Liver (tissue), 9 donors: ENCODE data around the gene NKIRAS1. TPM values are rescaled to one million over a fixed set of nuclear protein-coding genes. Genes with fewer than 3 reads are reported as not detected.
"Not testable (repeated sequence)": the region's sequence is repeated elsewhere in the genome, so short reads cannot be mapped to it uniquely, and the experiment has no call there.

Source experiments
- DNase-seq: peaks from one replicate; pipeline ENCODE4 v3.0.0-alpha.2; 2017; ENCODE audit warnings: low spot score
- H3K27ac ChIP-seq, 2 donors: one replicate each; pipeline ENCODE4 v1.7.0; 2013; ENCODE audit warnings: inconsistent platforms in 2 of 2, low read length in 2 of 2, control low read depth in 1 of 2, low read depth in 1 of 2, mild to moderate bottlenecking in 1 of 2
- H3K27me3 ChIP-seq, 4 donors: one replicate each; pipeline versions ENCODE4 v1.6.1 to v1.7.0; 2013; ENCODE audit warnings: low read length in 3 of 4, inconsistent platforms in 1 of 4, mild to moderate bottlenecking in 1 of 4, moderate library complexity in 1 of 4; ENCODE audit not compliant: control insufficient read depth in 4 of 4, insufficient read depth in 4 of 4
- H3K36me3 ChIP-seq, 4 donors: one replicate each; pipeline versions ENCODE4 v1.6.1 to v1.7.0; 2013; ENCODE audit warnings: low read length in 3 of 4, mild to moderate bottlenecking in 3 of 4, low read depth in 1 of 4, moderate library complexity in 1 of 4; ENCODE audit not compliant: control insufficient read depth in 4 of 4, insufficient read depth in 3 of 4
- H3K4me1 ChIP-seq, 4 donors: one replicate each; pipeline versions ENCODE4 v1.6.1 to v1.7.0; 2013; ENCODE audit warnings: low read length in 3 of 4, mild to moderate bottlenecking in 3 of 4, moderate library complexity in 1 of 4; ENCODE audit not compliant: control insufficient read depth in 4 of 4, insufficient read depth in 4 of 4
- H3K4me3 ChIP-seq, 3 donors: one replicate each; pipeline versions ENCODE4 v1.6.1 to v1.7.0; 2013; ENCODE audit warnings: low read length in 3 of 3, control low read depth in 1 of 3, low read depth in 1 of 3, mild to moderate bottlenecking in 1 of 3
- H3K9ac ChIP-seq, 2 donors: one replicate each; pipeline ENCODE4 v1.7.0; 2013; ENCODE audit warnings: low read length in 2 of 2, mild to moderate bottlenecking in 2 of 2, moderate library complexity in 2 of 2, control low read depth in 1 of 2, low read depth in 1 of 2
- H3K9me3 ChIP-seq, 4 donors: one replicate each; pipeline versions ENCODE4 v1.6.1 to v1.7.0; 2013; ENCODE audit warnings: low read length in 3 of 4; ENCODE audit not compliant: control insufficient read depth in 4 of 4
- ATF3 ChIP-seq: IDR thresholded peaks from 2 replicates; pipeline ENCODE4 v1.6.1; 2016; ENCODE audit warnings: antibody characterized with exemption
- FOXA1 ChIP-seq: IDR thresholded peaks from 2 replicates; pipeline ENCODE4 v1.6.1; 2016; ENCODE audit warnings: antibody characterized with exemption
- FOXA2 ChIP-seq: IDR thresholded peaks from 2 replicates; pipeline ENCODE4 v1.6.1; 2016; ENCODE audit warnings: antibody characterized with exemption
- GABPA ChIP-seq, 2 donors: IDR thresholded peaks in 1 of 2; conservative IDR thresholded peaks in 1 of 2; 2 replicates each; pipeline ENCODE4 v1.6.1; 2016; ENCODE audit warnings: antibody characterized with exemption in 2 of 2, mild to moderate bottlenecking in 1 of 2, moderate library complexity in 1 of 2
- HNF4A ChIP-seq, 2 donors: conservative IDR thresholded peaks; 2 replicates each; pipeline ENCODE4 v1.6.1; 2016; ENCODE audit warnings: antibody characterized with exemption in 2 of 2, mild to moderate bottlenecking in 2 of 2
- HNF4G ChIP-seq: IDR thresholded peaks from 2 replicates; pipeline ENCODE4 v1.6.1; 2016; ENCODE audit warnings: antibody characterized with exemption
- JUND ChIP-seq, 2 donors: IDR thresholded peaks; 2 replicates each; pipeline ENCODE4 v1.6.1; 2016; ENCODE audit warnings: antibody characterized with exemption in 2 of 2
- NR2F2 ChIP-seq: IDR thresholded peaks from 2 replicates; pipeline ENCODE4 v1.6.1; 2016; ENCODE audit warnings: antibody characterized with exemption
- RAD21 ChIP-seq, 2 donors: IDR thresholded peaks; 2 replicates each; pipeline ENCODE4 v1.6.1; 2016; ENCODE audit warnings: antibody characterized with exemption in 2 of 2, mild to moderate bottlenecking in 2 of 2
- RXRA ChIP-seq, 2 donors: IDR thresholded peaks; 2 replicates each; pipeline ENCODE4 v1.6.1; 2017 to 2018; ENCODE audit warnings: antibody characterized with exemption in 2 of 2, mild to moderate bottlenecking in 1 of 2
- SP1 ChIP-seq: IDR thresholded peaks from 2 replicates; pipeline ENCODE4 v1.6.1; 2018; ENCODE audit warnings: antibody characterized with exemption, mild to moderate bottlenecking
- TAF1 ChIP-seq: conservative IDR thresholded peaks from 2 replicates; pipeline ENCODE4 v1.6.1; 2016; ENCODE audit warnings: antibody characterized with exemption, mild to moderate bottlenecking
- YY1 ChIP-seq: IDR thresholded peaks from 2 replicates; pipeline ENCODE4 v1.6.1; 2016; ENCODE audit warnings: antibody characterized with exemption, mild to moderate bottlenecking
- whole genome bisulfite sequencing: extraction: QIAGEN DNeasy Blood & Tissue Kit; methylation state at CpG from one replicate; pipeline ENCODE4 v1.1.7; 2013; 5-methylcytosine and 5-hydroxymethylcytosine counted together
- polyA plus RNA-seq, 2 donors: library from polyadenylated mRNA; stranded (reverse) in 1 of 2; unstranded in 1 of 2; fragments of 200-250 nt in 1 of 2; fragments of >200 nt in 1 of 2; fragmentation: Nextera tagmentation in 1 of 2; extraction: Ambion mirVana in 1 of 2; gene quantifications; one replicate each; pipeline versions ENCODE4 v1.2.1 to v1.2.3, GENCODE V29; 2013 to 2015
- total RNA-seq, 2 donors: library from RNA; depleted of rRNA; stranded (reverse); fragments of >200 nt; gene quantifications; one replicate each; pipeline ENCODE4 v1.2.3, GENCODE V29; 2014
- TF ChIP-seq, protein P1 (sequence below): fragments of 150-350 bp; IDR thresholded peaks from 2 replicates; pipeline ENCODE4 v1.5.1; 2017; ENCODE audit warnings: improper control_type of control experiment, low read depth, low read length; ENCODE audit not compliant: missing input control
- TF ChIP-seq, protein P2 (sequence below): IDR thresholded peaks from 2 replicates; pipeline ENCODE4 v1.6.1; 2016; ENCODE audit warnings: antibody characterized with exemption, mild to moderate bottlenecking
- TF ChIP-seq, protein P3 (sequence below): IDR thresholded peaks from 2 replicates; pipeline ENCODE4 v1.6.1; 2016; ENCODE audit warnings: antibody characterized with exemption
- TF ChIP-seq, protein P4 (sequence below): IDR thresholded peaks from 2 replicates; pipeline ENCODE4 v1.6.1; 2016; ENCODE audit warnings: antibody characterized with exemption
- donor health status: healthy.
- donor health status: healthy.
- donor health status: healthy.
- donor health status: healthy.
- donor health status: healthy.

The NKIRAS1 gene
- total and polyA plus RNA-seq, 4 donors, result 4.6 to 12.6 (median 8.4) TPM

DNA sequence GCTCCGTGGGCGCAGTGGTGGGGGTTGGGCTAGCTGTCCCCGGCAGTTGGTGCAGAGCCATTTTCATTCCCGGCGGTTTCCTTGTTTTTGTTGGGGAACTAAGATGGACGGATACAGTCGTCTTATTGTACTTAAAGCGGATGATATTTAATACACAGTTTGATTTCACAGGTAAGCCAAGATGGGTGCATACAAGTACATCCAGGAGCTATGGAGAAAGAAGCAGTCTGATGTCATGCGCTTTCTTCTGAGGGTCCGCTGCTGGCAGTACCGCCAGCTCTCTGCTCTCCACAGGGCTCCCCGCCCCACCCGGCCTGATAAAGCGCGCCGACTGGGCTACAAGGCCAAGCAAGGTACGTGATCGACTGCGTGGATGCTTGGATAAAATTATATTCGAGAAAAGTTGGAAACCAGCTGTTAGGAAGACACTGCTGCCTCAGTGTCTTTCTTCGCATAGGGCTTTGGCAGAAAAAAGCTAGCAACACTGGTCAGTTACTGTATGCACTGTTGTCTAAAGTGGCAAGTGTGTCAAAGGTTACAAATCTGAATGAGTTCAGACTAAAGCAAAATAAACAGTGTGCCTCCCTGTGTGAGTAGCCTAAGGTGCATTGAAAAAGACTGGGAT, 1.0 kb upstream of the NKIRAS1 start:
- TF ChIP-seq RXRA (IDR thresholded peaks at IDR 0.05) (peak; percentile 34 to 46), RAD21 (IDR thresholded peaks at IDR 0.05) (peak in 1 of 2 donors; percentile 11)
- peaks cover 0 to 37% (median 28%) of the 10 kb centered on the region in 4 donors for H3K4me1 ChIP-seq
- peak; percentile 35 for DNase-seq
- peaks cover 0 to 15% (median 9%) of the 10 kb centered on the region in 4 donors for H3K36me3 ChIP-seq
- H3K9ac ChIP-seq, result peak overlapping the region; percentile 84 to 92
- H3K4me3 ChIP-seq, result peak overlapping the region; percentile 95
- WGBS, result 1% methylated on average over 20 of the region's 21 CpGs
- H3K27ac ChIP-seq, result peak overlapping the region; percentile 88 to 96
- H3K27me3 ChIP-seq, H3K9me3 ChIP-seq: not testable (repeated sequence)

GRCh38 chr3:23916152-23916885, 471 bp downstream of the NKIRAS1 start:
- Histone ChIP-seq H3K9ac (peak overlapping the region; percentile 94 to 97), H3K4me3 (peak overlapping the region; percentile 68 to 95 (median 95)), H3K27ac (peak overlapping the region; percentile 88 to 96), H3K36me3 (peaks cover 0 to 11% (median 8%) of the 10 kb centered on the region in 4 donors), H3K9me3 (no peaks in the 10 kb centered on the region), H3K4me1 (peaks cover 0 to 37% (median 28%) of the 10 kb centered on the region in 4 donors), H3K27me3 (no peaks in the 10 kb centered on the region)
- WGBS, result 1% methylated on average over 48 of the region's 48 CpGs
- DNase-seq, result no peak
- TF ChIP-seq, protein P1, sequence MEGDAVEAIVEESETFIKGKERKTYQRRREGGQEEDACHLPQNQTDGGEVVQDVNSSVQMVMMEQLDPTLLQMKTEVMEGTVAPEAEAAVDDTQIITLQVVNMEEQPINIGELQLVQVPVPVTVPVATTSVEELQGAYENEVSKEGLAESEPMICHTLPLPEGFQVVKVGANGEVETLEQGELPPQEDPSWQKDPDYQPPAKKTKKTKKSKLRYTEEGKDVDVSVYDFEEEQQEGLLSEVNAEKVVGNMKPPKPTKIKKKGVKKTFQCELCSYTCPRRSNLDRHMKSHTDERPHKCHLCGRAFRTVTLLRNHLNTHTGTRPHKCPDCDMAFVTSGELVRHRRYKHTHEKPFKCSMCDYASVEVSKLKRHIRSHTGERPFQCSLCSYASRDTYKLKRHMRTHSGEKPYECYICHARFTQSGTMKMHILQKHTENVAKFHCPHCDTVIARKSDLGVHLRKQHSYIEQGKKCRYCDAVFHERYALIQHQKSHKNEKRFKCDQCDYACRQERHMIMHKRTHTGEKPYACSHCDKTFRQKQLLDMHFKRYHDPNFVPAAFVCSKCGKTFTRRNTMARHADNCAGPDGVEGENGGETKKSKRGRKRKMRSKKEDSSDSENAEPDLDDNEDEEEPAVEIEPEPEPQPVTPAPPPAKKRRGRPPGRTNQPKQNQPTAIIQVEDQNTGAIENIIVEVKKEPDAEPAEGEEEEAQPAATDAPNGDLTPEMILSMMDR, result no peak
- no peak for TF ChIP-seq ATF3
- no peak for TF ChIP-seq GABPA (IDR thresholded peaks at IDR 0.05 in 1 of 2, conservative IDR thresholded peaks at IDR 0.05 in 1 of 2)
- no peak for TF ChIP-seq HNF4G
- TF ChIP-seq, protein P2, sequence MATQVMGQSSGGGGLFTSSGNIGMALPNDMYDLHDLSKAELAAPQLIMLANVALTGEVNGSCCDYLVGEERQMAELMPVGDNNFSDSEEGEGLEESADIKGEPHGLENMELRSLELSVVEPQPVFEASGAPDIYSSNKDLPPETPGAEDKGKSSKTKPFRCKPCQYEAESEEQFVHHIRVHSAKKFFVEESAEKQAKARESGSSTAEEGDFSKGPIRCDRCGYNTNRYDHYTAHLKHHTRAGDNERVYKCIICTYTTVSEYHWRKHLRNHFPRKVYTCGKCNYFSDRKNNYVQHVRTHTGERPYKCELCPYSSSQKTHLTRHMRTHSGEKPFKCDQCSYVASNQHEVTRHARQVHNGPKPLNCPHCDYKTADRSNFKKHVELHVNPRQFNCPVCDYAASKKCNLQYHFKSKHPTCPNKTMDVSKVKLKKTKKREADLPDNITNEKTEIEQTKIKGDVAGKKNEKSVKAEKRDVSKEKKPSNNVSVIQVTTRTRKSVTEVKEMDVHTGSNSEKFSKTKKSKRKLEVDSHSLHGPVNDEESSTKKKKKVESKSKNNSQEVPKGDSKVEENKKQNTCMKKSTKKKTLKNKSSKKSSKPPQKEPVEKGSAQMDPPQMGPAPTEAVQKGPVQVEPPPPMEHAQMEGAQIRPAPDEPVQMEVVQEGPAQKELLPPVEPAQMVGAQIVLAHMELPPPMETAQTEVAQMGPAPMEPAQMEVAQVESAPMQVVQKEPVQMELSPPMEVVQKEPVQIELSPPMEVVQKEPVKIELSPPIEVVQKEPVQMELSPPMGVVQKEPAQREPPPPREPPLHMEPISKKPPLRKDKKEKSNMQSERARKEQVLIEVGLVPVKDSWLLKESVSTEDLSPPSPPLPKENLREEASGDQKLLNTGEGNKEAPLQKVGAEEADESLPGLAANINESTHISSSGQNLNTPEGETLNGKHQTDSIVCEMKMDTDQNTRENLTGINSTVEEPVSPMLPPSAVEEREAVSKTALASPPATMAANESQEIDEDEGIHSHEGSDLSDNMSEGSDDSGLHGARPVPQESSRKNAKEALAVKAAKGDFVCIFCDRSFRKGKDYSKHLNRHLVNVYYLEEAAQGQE, result no peak
- TF ChIP-seq YY1, result no peak
- TF ChIP-seq, protein P3, sequence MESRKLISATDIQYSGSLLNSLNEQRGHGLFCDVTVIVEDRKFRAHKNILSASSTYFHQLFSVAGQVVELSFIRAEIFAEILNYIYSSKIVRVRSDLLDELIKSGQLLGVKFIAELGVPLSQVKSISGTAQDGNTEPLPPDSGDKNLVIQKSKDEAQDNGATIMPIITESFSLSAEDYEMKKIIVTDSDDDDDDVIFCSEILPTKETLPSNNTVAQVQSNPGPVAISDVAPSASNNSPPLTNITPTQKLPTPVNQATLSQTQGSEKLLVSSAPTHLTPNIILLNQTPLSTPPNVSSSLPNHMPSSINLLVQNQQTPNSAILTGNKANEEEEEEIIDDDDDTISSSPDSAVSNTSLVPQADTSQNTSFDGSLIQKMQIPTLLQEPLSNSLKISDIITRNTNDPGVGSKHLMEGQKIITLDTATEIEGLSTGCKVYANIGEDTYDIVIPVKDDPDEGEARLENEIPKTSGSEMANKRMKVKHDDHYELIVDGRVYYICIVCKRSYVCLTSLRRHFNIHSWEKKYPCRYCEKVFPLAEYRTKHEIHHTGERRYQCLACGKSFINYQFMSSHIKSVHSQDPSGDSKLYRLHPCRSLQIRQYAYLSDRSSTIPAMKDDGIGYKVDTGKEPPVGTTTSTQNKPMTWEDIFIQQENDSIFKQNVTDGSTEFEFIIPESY, result no peak
- no peak for TF ChIP-seq RXRA (IDR thresholded peaks at IDR 0.05)
- no peak for TF ChIP-seq NR2F2
- no peak for TF ChIP-seq FOXA2
- TF ChIP-seq HNF4A (conservative IDR thresholded peaks at IDR 0.05), result no peak
- no peak for TF ChIP-seq SP1
- TF ChIP-seq TAF1, result no peak
- TF ChIP-seq, protein P4, sequence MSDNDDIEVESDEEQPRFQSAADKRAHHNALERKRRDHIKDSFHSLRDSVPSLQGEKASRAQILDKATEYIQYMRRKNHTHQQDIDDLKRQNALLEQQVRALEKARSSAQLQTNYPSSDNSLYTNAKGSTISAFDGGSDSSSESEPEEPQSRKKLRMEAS, result no peak
- TF ChIP-seq RAD21 (IDR thresholded peaks at IDR 0.05), result no peak
- TF ChIP-seq JUND (IDR thresholded peaks at IDR 0.05), result no peak
- no peak for TF ChIP-seq FOXA1
